HG03558 (cell line): ENCODE measurements around the gene CHTF8.
"Not testable (repeated sequence)": the region's sequence is repeated elsewhere in the genome, so short reads cannot be mapped to it uniquely, and the experiment has no call there.

Experiments
- ATAC-seq: cut with Tn5 transposase; IDR thresholded peaks from one replicate; pipeline ENCODE4 v1.9.1; 2021; ENCODE audit warnings: moderate number of reproducible peaks; ENCODE audit not compliant: unreplicated experiment; ENCODE audit errors: extremely low read depth

CHTF8 gene

GRCh38 chr16:69132424-69133252 is at the start of gene CHTF8, which contains the start of gene UTP4:
Gene CHTF8, minus strand, starts transcription at chr16:69132588. Its CDS starts 11,130 bp downstream, at chr16:69121458.
Gene UTP4, plus strand, starts transcription at chr16:69132649. Its CDS starts 811 bp downstream, at chr16:69133460.
- peak; percentile 55 for ATAC-seq

GRCh38 chr16:69180011-69180338 is 47.6 kb upstream of the CHTF8 start:
- ATAC-seq, result no peak

- ATAC-seq, result no peak
Observed at GRCh38 chr16:69179328-69180010, 47.1 kb upstream of the CHTF8 start.

- ATAC-seq, result no peak
Observed at GRCh38 chr16:69176033-69176800, 43.8 kb upstream of the CHTF8 start.

- no peak for ATAC-seq
Observed at GRCh38 chr16:69171325-69172084, 39.1 kb upstream of the CHTF8 start.

- no peak for ATAC-seq
Observed at GRCh38 chr16:69169607-69170352, 37.4 kb upstream of the CHTF8 start.

- ATAC-seq, result no peak
Observed at GRCh38 chr16:69169051-69169450, 36.7 kb upstream of the CHTF8 start.

GRCh38 chr16:69166946-69167930 is 34.9 kb upstream of the CHTF8 start:
- ATAC-seq, result no peak

- ATAC-seq, result no peak
Observed at GRCh38 chr16:69166221-69166833, 33.9 kb upstream of the CHTF8 start.

GRCh38 chr16:69165584-69165983 is 33.2 kb upstream of the CHTF8 start:
- ATAC-seq, result no peak

GRCh38 chr16:69160192-69160591 is 27.8 kb upstream of the CHTF8 start:
- no peak for ATAC-seq

GRCh38 chr16:69157196-69157595 is 24.8 kb upstream of the CHTF8 start:
- ATAC-seq, result no peak

- ATAC-seq, result no peak
Observed at GRCh38 chr16:69150146-69150865, 17.9 kb upstream of the CHTF8 start.

- not testable (repeated sequence) for ATAC-seq
Observed at GRCh38 chr16:69149621-69150020, 17.2 kb upstream of the CHTF8 start.

GRCh38 chr16:69145658-69146057 is 13.3 kb upstream of the CHTF8 start:
- ATAC-seq, result no peak

GRCh38 chr16:69143116-69143515 is 10.7 kb upstream of the CHTF8 start:
- ATAC-seq, result no peak

GRCh38 chr16:69141936-69142335 is 9.5 kb upstream of the CHTF8 start:
- no peak for ATAC-seq
